Gastroesophageal sphincter (tissue), 3 donors: Measurements from ENCODE around the gene PGA4.

Source experiments
- EP300 ChIP-seq: sonication (generic); formaldehyde crosslinking; IDR thresholded peaks from one replicate; pipeline ENCODE4 v1.6.1; 2017; ENCODE audit warnings: antibody characterized with exemption, mild to moderate bottlenecking
- TF ChIP-seq, protein P1 (sequence below), 4 experiments: fragments of 200-600 bp in 2 of 4; fragments of 450-650 bp in 2 of 4; sonication (generic) in 1 of 4; IDR thresholded peaks; one replicate each; pipeline ENCODE4 v1.5.1; 2017 to 2019; ENCODE audit warnings: antibody characterized with exemption in 4 of 4, mild to moderate bottlenecking in 2 of 4, moderate library complexity in 2 of 4

DNA sequence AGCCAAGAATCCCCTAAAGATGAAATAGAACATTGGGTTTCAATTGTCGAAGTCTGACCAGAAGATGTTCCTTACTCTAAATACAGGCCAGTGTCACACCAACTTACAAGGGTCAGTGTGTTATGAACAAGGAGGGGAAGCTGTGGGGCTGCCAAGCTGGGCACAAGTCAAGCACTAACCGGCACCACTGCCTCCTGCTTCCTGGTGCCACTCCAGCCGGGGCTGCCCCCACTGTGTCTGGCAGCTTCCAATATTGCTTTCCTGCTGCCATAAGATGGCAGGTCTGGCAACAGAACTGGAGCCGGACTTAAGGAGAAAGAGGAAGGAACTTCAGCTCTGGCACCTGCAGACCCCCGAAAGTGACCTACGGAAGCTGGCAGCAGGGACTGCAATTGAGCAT, 47.2 kb upstream of the PGA4 start:
- TF ChIP-seq, protein P1, sequence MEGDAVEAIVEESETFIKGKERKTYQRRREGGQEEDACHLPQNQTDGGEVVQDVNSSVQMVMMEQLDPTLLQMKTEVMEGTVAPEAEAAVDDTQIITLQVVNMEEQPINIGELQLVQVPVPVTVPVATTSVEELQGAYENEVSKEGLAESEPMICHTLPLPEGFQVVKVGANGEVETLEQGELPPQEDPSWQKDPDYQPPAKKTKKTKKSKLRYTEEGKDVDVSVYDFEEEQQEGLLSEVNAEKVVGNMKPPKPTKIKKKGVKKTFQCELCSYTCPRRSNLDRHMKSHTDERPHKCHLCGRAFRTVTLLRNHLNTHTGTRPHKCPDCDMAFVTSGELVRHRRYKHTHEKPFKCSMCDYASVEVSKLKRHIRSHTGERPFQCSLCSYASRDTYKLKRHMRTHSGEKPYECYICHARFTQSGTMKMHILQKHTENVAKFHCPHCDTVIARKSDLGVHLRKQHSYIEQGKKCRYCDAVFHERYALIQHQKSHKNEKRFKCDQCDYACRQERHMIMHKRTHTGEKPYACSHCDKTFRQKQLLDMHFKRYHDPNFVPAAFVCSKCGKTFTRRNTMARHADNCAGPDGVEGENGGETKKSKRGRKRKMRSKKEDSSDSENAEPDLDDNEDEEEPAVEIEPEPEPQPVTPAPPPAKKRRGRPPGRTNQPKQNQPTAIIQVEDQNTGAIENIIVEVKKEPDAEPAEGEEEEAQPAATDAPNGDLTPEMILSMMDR (IDR thresholded peaks at IDR 0.05): no peak
- no peak for TF ChIP-seq EP300
